GM23338 (cell line): ENCODE results near the gene MYCL. TPM values are rescaled to one million over a fixed set of nuclear protein-coding genes. Genes with fewer than 3 reads are reported as not detected.

ENCODE experiments used
- ATAC-seq: fragments of 200-7000 bp; cut with Tn5 transposase; 3 replicates; pipeline ENCODE4 v1.9.1; 2020
- DNase-seq: peaks from one replicate; pipeline ENCODE4 v3.0.0-alpha.2; 2015; ENCODE audit warnings: low spot score
- H2AFZ ChIP-seq: fragments of 200-600 bp; sonication (generic); 2 replicates; pipeline ENCODE4 v1.8.0; 2016; ENCODE audit warnings: antibody characterized with exemption, mild to moderate bottlenecking, moderate library complexity
- H3F3A ChIP-seq: fragments of 200-600 bp; sonication (generic); replicated peaks from 2 replicates; pipeline ENCODE4 v1.8.0; 2017; ENCODE audit warnings: antibody characterized with exemption, mixed run types, low read depth
- H3K27ac ChIP-seq: fragments of 200-600 bp; sonication (generic); 2 replicates; pipeline ENCODE4 v1.6.1; 2016; ENCODE audit warnings: low read depth
- H3K27me3 ChIP-seq: fragments of 200-600 bp; sonication (generic); 2 replicates; pipeline ENCODE4 v1.8.0; 2016; ENCODE audit warnings: mild to moderate bottlenecking, mixed run types, moderate library complexity; ENCODE audit not compliant: insufficient read depth
- H3K36me3 ChIP-seq: fragments of 200-600 bp; sonication (generic); 2 replicates; pipeline ENCODE4 v1.8.0; 2016; ENCODE audit warnings: mild to moderate bottlenecking; ENCODE audit not compliant: insufficient read depth
- H3K4me1 ChIP-seq: fragments of 200-600 bp; sonication (generic); 2 replicates; pipeline ENCODE4 v1.8.0; 2016; ENCODE audit warnings: mild to moderate bottlenecking, moderate library complexity; ENCODE audit not compliant: insufficient read depth
- H3K4me2 ChIP-seq: fragments of 200-600 bp; sonication (generic); 2 replicates; pipeline ENCODE4 v1.7.1; 2017; ENCODE audit warnings: mixed run types
- H3K4me3 ChIP-seq: fragments of 200-600 bp; sonication (generic); 2 replicates; pipeline ENCODE4 v1.6.1; 2016; ENCODE audit warnings: mixed run types
- H3K79me2 ChIP-seq: fragments of 200-600 bp; sonication (generic); replicated peaks from 2 replicates; pipeline ENCODE4 v1.8.0; 2017; ENCODE audit warnings: mild to moderate bottlenecking; ENCODE audit not compliant: insufficient read depth
- H3K9me2 ChIP-seq: fragments of 200-600 bp; sonication (generic); 2 replicates; pipeline ENCODE4 v1.8.0; 2017; ENCODE audit not compliant: insufficient read depth
- H4K20me1 ChIP-seq: fragments of 200-600 bp; sonication (generic); replicated peaks from 2 replicates; pipeline ENCODE4 v1.8.0; 2017; ENCODE audit warnings: mild to moderate bottlenecking; ENCODE audit not compliant: insufficient read depth
- H3K27ac Mint-ChIP-seq: 2 replicates; pipeline ENCODE4 v1.8.0; 2020; ENCODE audit warnings: inconsistent platforms, mild to moderate bottlenecking, moderate library complexity, mixed read lengths
- H3K27me3 Mint-ChIP-seq: 3 replicates; pipeline ENCODE4 v1.8.0; 2022; ENCODE audit warnings: low read depth, mild to moderate bottlenecking, moderate library complexity, mixed read lengths, inconsistent platforms; ENCODE audit not compliant: insufficient read depth, poor library complexity
- H3K36me3 Mint-ChIP-seq: 3 replicates; pipeline ENCODE4 v1.8.0; 2021; ENCODE audit warnings: low read depth, mild to moderate bottlenecking, inconsistent platforms, moderate library complexity, mixed read lengths
- H3K4me1 Mint-ChIP-seq: 3 replicates; pipeline ENCODE4 v1.8.0; 2020; ENCODE audit warnings: mild to moderate bottlenecking, inconsistent platforms, mixed read lengths
- H3K4me3 Mint-ChIP-seq: 3 replicates; pipeline ENCODE4 v1.8.0; 2021; ENCODE audit warnings: moderate library complexity, mild to moderate bottlenecking, inconsistent platforms, mixed read lengths
- H3K9me3 Mint-ChIP-seq: 3 replicates; pipeline ENCODE4 v1.8.0; 2020; ENCODE audit warnings: moderate library complexity, mild to moderate bottlenecking, inconsistent platforms, mixed read lengths
- CREB1 ChIP-seq: fragments of 250-450 bp; sonication (Bioruptor Pico); IDR thresholded peaks from 2 replicates; pipeline ENCODE4 v1.5.0; 2020; ENCODE audit warnings: low read depth, mild to moderate bottlenecking, moderate library complexity
- EZH2 ChIP-seq: fragments of 200-600 bp; sonication (generic); IDR thresholded peaks from one replicate; pipeline ENCODE4 v1.8.0; 2017; ENCODE audit warnings: antibody characterized with exemption, mild to moderate bottlenecking, low read depth; ENCODE audit not compliant: unreplicated experiment
- EZH2phosphoT487 ChIP-seq: fragments of 200-600 bp; sonication (generic); IDR thresholded peaks from one replicate; pipeline ENCODE4 v1.8.1; 2018; ENCODE audit warnings: antibody characterized with exemption; ENCODE audit not compliant: unreplicated experiment
- JUNB ChIP-seq: IDR thresholded peaks from one replicate; pipeline ENCODE4 v1.6.1; 2016; ENCODE audit warnings: antibody characterized with exemption; ENCODE audit not compliant: unreplicated experiment
- NANOG ChIP-seq: IDR thresholded peaks from 2 replicates; pipeline ENCODE4 v1.6.1; 2016; ENCODE audit warnings: antibody characterized with exemption, borderline replicate concordance
- POLR2AphosphoS5 ChIP-seq: IDR thresholded peaks from 2 replicates; pipeline ENCODE4 v1.6.1; 2016; ENCODE audit warnings: antibody characterized with exemption, low read depth
- STAT1 ChIP-seq: IDR thresholded peaks from one replicate; pipeline ENCODE4 v1.6.1; 2016; ENCODE audit warnings: antibody characterized with exemption; ENCODE audit not compliant: unreplicated experiment
- ZNF114 ChIP-seq: fragments of 250-450 bp; sonication (Bioruptor Pico); IDR thresholded peaks from 2 replicates; pipeline ENCODE4 v1.5.0; 2020; ENCODE audit warnings: mild to moderate bottlenecking, moderate library complexity
- ZNF331 ChIP-seq: fragments of 250-450 bp; sonication (Bioruptor Pico); IDR thresholded peaks from 2 replicates; pipeline ENCODE4 v1.5.0; 2020; ENCODE audit warnings: low read depth, mild to moderate bottlenecking, moderate library complexity
- polyA plus RNA-seq: library from polyadenylated mRNA; unstranded; fragments of >200 nt; fragmentation: Nextera tagmentation; extraction: Ambion mirVana; gene quantifications from 2 replicates; pipeline ENCODE4 v1.2.1, GENCODE V29; 2016
- total RNA-seq: library from RNA; depleted of rRNA; stranded (reverse); fragments of >200 nt; shearing (Covaris generic); gene quantifications from 2 replicates; pipeline ENCODE4 v1.2.3, GENCODE V29; 2014
- TF ChIP-seq, protein P1 (sequence below): IDR thresholded peaks from 2 replicates; pipeline ENCODE4 v1.6.1; 2016; ENCODE audit warnings: antibody characterized with exemption
- TF ChIP-seq, protein P2 (sequence below): fragments of 250-450 bp; sonication (Bioruptor Pico); IDR thresholded peaks from 2 replicates; pipeline ENCODE4 v1.5.0; 2020; ENCODE audit warnings: mild to moderate bottlenecking, moderate library complexity
- TF ChIP-seq, protein P3 (sequence below), 2 experiments: fragments of 200-600 bp in 1 of 2; sonication (generic) in 1 of 2; conservative IDR thresholded peaks; 2 replicates each; pipeline versions ENCODE4 v1.5.1 to v1.6.1; 2016 to 2017; ENCODE audit warnings: antibody characterized with exemption in 2 of 2, low read depth in 2 of 2, mild to moderate bottlenecking in 2 of 2, moderate library complexity in 1 of 2
- TF ChIP-seq, protein P4 (sequence below): IDR thresholded peaks from one replicate; pipeline ENCODE4 v1.6.1; 2018; ENCODE audit warnings: antibody characterized with exemption; ENCODE audit not compliant: unreplicated experiment

The MYCL gene
- total and polyA plus RNA-seq, 2 experiments from 2014 or later: 8.2 to 41.1 TPM

DNA sequence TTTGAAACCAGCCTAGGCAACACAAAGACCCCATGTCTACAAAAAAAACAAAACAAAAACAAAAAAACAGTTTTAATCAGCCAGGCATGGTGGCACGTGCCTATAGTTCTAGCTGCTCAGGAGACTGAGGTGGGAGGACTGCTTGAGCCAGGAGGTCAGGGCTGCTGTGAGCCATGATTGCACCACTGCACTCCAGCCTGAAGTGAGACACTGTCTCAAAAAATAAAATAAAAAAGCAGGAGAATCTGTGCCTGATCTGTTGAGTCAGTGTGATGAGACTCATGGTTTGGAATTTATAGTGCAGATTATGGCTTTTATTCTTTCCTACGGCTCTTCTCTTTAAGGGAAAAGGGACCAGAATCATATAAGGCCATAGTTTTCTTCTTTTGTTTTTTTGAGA, 35.0 kb downstream of the MYCL start (continued):
- TF ChIP-seq JUNB: no peak
- no peak for TF ChIP-seq CREB1 (CRISPR knock-in tag)
- no peak for TF ChIP-seq STAT1
- TF ChIP-seq NANOG: no peak

DNA sequence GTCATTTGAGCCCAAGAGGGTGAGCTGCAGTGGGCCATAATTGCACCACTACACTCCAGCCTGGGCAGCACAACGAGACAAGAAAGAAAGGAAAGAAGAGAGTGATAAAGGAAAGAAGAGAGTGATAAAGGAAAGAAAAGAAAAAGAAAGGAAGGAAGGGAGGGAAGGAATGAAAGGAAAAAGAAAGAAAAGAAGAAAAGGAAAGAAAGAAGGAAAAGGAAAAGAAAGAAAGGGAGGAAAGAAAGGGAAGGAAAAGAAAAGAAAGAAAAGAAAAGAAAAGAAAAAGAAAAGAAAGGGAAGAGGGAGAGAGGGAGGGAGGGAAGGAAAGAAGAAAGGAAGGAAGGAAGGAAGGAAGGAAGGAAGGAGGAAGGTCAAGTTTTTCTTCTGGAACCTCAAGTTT, 36.0 kb downstream of the MYCL start:
- H2AFZ ChIP-seq: no peak overlapping the region
- peaks cover 89% of the 10 kb centered on the region for H3K79me2 ChIP-seq
- ATAC-seq: no peak
- Mint-ChIP-seq H3K27me3 (no peaks in the 10 kb centered on the region), H3K9me3 (peaks cover 22% of the 10 kb centered on the region), H3K4me1 (no peaks in the 10 kb centered on the region), H3K36me3 (peaks cover 48% of the 10 kb centered on the region), H3K27ac (no peak overlapping the region), H3K4me3 (no peak overlapping the region)
- no peaks in the 10 kb centered on the region for H3K27me3 ChIP-seq
- peaks cover 49% of the 10 kb centered on the region for H4K20me1 ChIP-seq
- no peaks in the 10 kb centered on the region for H3K4me1 ChIP-seq
- TF ChIP-seq, protein P1, sequence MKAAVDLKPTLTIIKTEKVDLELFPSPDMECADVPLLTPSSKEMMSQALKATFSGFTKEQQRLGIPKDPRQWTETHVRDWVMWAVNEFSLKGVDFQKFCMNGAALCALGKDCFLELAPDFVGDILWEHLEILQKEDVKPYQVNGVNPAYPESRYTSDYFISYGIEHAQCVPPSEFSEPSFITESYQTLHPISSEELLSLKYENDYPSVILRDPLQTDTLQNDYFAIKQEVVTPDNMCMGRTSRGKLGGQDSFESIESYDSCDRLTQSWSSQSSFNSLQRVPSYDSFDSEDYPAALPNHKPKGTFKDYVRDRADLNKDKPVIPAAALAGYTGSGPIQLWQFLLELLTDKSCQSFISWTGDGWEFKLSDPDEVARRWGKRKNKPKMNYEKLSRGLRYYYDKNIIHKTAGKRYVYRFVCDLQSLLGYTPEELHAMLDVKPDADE: no peak
- TF ChIP-seq POLR2AphosphoS5: no peak
- TF ChIP-seq NANOG: no peak
- no peak for TF ChIP-seq STAT1
- TF ChIP-seq, protein P2, sequence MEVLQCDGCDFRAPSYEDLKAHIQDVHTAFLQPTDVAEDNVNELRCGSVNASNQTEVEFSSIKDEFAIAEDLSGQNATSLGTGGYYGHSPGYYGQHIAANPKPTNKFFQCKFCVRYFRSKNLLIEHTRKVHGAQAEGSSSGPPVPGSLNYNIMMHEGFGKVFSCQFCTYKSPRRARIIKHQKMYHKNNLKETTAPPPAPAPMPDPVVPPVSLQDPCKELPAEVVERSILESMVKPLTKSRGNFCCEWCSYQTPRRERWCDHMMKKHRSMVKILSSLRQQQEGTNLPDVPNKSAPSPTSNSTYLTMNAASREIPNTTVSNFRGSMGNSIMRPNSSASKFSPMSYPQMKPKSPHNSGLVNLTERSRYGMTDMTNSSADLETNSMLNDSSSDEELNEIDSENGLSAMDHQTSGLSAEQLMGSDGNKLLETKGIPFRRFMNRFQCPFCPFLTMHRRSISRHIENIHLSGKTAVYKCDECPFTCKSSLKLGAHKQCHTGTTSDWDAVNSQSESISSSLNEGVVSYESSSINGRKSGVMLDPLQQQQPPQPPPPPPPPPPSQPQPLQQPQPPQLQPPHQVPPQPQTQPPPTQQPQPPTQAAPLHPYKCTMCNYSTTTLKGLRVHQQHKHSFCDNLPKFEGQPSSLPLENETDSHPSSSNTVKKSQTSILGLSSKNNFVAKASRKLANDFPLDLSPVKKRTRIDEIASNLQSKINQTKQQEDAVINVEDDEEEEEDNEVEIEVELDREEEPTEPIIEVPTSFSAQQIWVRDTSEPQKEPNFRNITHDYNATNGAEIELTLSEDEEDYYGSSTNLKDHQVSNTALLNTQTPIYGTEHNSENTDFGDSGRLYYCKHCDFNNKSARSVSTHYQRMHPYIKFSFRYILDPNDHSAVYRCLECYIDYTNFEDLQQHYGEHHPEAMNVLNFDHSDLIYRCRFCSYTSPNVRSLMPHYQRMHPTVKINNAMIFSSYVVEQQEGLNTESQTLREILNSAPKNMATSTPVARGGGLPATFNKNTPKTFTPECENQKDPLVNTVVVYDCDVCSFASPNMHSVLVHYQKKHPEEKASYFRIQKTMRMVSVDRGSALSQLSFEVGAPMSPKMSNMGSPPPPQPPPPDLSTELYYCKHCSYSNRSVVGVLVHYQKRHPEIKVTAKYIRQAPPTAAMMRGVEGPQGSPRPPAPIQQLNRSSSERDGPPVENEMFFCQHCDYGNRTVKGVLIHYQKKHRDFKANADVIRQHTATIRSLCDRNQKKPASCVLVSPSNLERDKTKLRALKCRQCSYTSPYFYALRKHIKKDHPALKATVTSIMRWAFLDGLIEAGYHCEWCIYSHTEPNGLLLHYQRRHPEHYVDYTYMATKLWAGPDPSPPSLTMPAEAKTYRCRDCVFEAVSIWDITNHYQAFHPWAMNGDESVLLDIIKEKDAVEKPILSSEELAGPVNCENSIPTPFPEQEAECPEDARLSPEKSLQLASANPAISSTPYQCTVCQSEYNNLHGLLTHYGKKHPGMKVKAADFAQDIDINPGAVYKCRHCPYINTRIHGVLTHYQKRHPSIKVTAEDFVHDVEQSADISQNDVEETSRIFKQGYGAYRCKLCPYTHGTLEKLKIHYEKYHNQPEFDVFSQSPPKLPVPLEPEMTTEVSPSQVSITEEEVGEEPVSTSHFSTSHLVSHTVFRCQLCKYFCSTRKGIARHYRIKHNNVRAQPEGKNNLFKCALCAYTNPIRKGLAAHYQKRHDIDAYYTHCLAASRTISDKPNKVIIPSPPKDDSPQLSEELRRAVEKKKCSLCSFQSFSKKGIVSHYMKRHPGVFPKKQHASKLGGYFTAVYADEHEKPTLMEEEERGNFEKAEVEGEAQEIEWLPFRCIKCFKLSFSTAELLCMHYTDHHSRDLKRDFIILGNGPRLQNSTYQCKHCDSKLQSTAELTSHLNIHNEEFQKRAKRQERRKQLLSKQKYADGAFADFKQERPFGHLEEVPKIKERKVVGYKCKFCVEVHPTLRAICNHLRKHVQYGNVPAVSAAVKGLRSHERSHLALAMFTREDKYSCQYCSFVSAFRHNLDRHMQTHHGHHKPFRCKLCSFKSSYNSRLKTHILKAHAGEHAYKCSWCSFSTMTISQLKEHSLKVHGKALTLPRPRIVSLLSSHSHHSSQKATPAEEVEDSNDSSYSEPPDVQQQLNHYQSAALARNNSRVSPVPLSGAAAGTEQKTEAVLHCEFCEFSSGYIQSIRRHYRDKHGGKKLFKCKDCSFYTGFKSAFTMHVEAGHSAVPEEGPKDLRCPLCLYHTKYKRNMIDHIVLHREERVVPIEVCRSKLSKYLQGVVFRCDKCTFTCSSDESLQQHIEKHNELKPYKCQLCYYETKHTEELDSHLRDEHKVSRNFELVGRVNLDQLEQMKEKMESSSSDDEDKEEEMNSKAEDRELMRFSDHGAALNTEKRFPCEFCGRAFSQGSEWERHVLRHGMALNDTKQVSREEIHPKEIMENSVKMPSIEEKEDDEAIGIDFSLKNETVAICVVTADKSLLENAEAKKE (CRISPR knock-in tag): no peak
- no peak for TF ChIP-seq EZH2phosphoT487
- TF ChIP-seq, protein P3, sequence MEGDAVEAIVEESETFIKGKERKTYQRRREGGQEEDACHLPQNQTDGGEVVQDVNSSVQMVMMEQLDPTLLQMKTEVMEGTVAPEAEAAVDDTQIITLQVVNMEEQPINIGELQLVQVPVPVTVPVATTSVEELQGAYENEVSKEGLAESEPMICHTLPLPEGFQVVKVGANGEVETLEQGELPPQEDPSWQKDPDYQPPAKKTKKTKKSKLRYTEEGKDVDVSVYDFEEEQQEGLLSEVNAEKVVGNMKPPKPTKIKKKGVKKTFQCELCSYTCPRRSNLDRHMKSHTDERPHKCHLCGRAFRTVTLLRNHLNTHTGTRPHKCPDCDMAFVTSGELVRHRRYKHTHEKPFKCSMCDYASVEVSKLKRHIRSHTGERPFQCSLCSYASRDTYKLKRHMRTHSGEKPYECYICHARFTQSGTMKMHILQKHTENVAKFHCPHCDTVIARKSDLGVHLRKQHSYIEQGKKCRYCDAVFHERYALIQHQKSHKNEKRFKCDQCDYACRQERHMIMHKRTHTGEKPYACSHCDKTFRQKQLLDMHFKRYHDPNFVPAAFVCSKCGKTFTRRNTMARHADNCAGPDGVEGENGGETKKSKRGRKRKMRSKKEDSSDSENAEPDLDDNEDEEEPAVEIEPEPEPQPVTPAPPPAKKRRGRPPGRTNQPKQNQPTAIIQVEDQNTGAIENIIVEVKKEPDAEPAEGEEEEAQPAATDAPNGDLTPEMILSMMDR (conservative IDR thresholded peaks at IDR 0.05; ENCODE audit: low read depth in 2 of 2): no peak
- no peak for TF ChIP-seq EZH2
- TF ChIP-seq ZNF114 (CRISPR knock-in tag): no peak
- no peak for TF ChIP-seq ZNF331
- TF ChIP-seq JUNB: no peak
- TF ChIP-seq, protein P4, sequence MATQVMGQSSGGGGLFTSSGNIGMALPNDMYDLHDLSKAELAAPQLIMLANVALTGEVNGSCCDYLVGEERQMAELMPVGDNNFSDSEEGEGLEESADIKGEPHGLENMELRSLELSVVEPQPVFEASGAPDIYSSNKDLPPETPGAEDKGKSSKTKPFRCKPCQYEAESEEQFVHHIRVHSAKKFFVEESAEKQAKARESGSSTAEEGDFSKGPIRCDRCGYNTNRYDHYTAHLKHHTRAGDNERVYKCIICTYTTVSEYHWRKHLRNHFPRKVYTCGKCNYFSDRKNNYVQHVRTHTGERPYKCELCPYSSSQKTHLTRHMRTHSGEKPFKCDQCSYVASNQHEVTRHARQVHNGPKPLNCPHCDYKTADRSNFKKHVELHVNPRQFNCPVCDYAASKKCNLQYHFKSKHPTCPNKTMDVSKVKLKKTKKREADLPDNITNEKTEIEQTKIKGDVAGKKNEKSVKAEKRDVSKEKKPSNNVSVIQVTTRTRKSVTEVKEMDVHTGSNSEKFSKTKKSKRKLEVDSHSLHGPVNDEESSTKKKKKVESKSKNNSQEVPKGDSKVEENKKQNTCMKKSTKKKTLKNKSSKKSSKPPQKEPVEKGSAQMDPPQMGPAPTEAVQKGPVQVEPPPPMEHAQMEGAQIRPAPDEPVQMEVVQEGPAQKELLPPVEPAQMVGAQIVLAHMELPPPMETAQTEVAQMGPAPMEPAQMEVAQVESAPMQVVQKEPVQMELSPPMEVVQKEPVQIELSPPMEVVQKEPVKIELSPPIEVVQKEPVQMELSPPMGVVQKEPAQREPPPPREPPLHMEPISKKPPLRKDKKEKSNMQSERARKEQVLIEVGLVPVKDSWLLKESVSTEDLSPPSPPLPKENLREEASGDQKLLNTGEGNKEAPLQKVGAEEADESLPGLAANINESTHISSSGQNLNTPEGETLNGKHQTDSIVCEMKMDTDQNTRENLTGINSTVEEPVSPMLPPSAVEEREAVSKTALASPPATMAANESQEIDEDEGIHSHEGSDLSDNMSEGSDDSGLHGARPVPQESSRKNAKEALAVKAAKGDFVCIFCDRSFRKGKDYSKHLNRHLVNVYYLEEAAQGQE: no peak
- TF ChIP-seq CREB1 (CRISPR knock-in tag): no peak
- no peaks in the 10 kb centered on the region for H3K9me2 ChIP-seq
- no peak overlapping the region for H3K27ac ChIP-seq
- H3K4me3 ChIP-seq: no peak overlapping the region
- H3K36me3 ChIP-seq: peaks cover 4% of the 10 kb centered on the region; the same call in 1 of the 2 replicates
- no peak for DNase-seq
- H3F3A ChIP-seq: no peaks in the 10 kb centered on the region
- H3K4me2 ChIP-seq: no peak overlapping the region
